ENCODE measurements around the gene BLCAP.
"Not testable (repeated sequence)": the region's sequence is repeated elsewhere in the genome, so short reads cannot be mapped to it uniquely, and the experiment has no call there.

The BLCAP gene

GRCh38 chr20:37513779-37514359, 13.8 kb downstream of the BLCAP start:
- no peak for DNase-seq

GRCh38 chr20:37511610-37512275, 15.9 kb downstream of the BLCAP start:
- no peak for DNase-seq

- DNase-seq: no peak
These were observed 17.4 kb downstream of the BLCAP start for GRCh38 chr20:37510226-37510625.

- no peak for DNase-seq
These were observed 21.4 kb downstream of the BLCAP start for GRCh38 chr20:37506152-37506725.

GRCh38 chr20:37505263-37506151, 22.2 kb downstream of the BLCAP start:
- no peak for DNase-seq

- no peak for DNase-seq
These were observed 23.1 kb downstream of the BLCAP start for GRCh38 chr20:37504404-37505096.

GRCh38 chr20:37503256-37503927, 24.3 kb downstream of the BLCAP start:
- no peak for DNase-seq

GRCh38 chr20:37502654-37503053, 25.0 kb downstream of the BLCAP start:
- no peak for DNase-seq

- no peak for DNase-seq
These were observed 25.7 kb downstream of the BLCAP start for GRCh38 chr20:37501940-37502339.

GRCh38 chr20:37500311-37500710, 27.4 kb downstream of the BLCAP start:
- no peak for DNase-seq

- no peak for DNase-seq
These were observed 29.5 kb downstream of the BLCAP start for GRCh38 chr20:37498066-37498665.

- no peak for DNase-seq
These were observed 32.9 kb downstream of the BLCAP start for GRCh38 chr20:37494796-37495195.

GRCh38 chr20:37494301-37494700, 33.4 kb downstream of the BLCAP start:
- no peak for DNase-seq

- DNase-seq: no peak
These were observed 34.7 kb downstream of the BLCAP start for GRCh38 chr20:37492945-37493344.

- DNase-seq: no peak
These were observed 35.5 kb downstream of the BLCAP start for GRCh38 chr20:37492096-37492625.

- no peak for DNase-seq
These were observed 36.9 kb downstream of the BLCAP start for GRCh38 chr20:37490663-37491350.

- not testable (repeated sequence) for DNase-seq
These were observed 41.5 kb downstream of the BLCAP start for GRCh38 chr20:37486209-37486608.

- DNase-seq: no peak
These were observed 43.3 kb downstream of the BLCAP start for GRCh38 chr20:37484331-37484730.

- no peak for DNase-seq
These were observed 46.1 kb downstream of the BLCAP start for GRCh38 chr20:37481610-37482009.

- DNase-seq: no peak
These were observed 46.8 kb downstream of the BLCAP start for GRCh38 chr20:37480919-37481318.
